Adrenal gland (tissue), 12 donors: ENCODE results near the gene PVALEF. TPM values are rescaled to one million over a fixed set of nuclear protein-coding genes. Genes with fewer than 3 reads are reported as not detected.

Source experiments
- DNase-seq, 7 donors: peaks; one replicate each; pipeline ENCODE4 v3.0.0-alpha.2; 2019 to 2020
- H3K27ac ChIP-seq, 5 donors: fragments of 200-600 bp; sonication (generic) in 4 of 5; 1 replicate in 3 of 5; 2 replicates in 2 of 5; pipeline versions ENCODE4 v1.5.1 to v1.8.0; 2016 to 2020; ENCODE audit warnings: mild to moderate bottlenecking in 1 of 5
- H3K27me3 ChIP-seq: fragments of 200-600 bp; 2 replicates; pipeline ENCODE4 v1.8.0; 2021
- H3K36me3 ChIP-seq, 2 donors: fragments of 200-600 bp; replicated peaks in 1 of 2; 1 replicate in 1 of 2; 2 replicates in 1 of 2; pipeline versions ENCODE4 v1.5.1 to v1.8.0; 2018 to 2022
- H3K4me1 ChIP-seq, 2 donors: fragments of 200-600 bp; replicated peaks in 1 of 2; 1 replicate in 1 of 2; 2 replicates in 1 of 2; pipeline versions ENCODE4 v1.5.1 to v1.8.0; 2018 to 2021
- H3K4me3 ChIP-seq, 4 donors: fragments of 200-600 bp; sonication (generic) in 3 of 4; one replicate each; pipeline ENCODE4 v1.5.1; 2016 to 2018
- H3K9me3 ChIP-seq, 3 donors: fragments of 200-600 bp; sonication (generic) in 1 of 3; replicated peaks in 1 of 3; 1 replicate in 2 of 3; 2 replicates in 1 of 3; pipeline versions ENCODE4 v1.5.1 to v1.8.0; 2016 to 2021
- POLR2A ChIP-seq, 2 donors: fragments of 450-650 bp; IDR thresholded peaks; one replicate each; pipeline ENCODE4 v1.6.1; 2017; ENCODE audit warnings: antibody characterized with exemption in 2 of 2, mild to moderate bottlenecking in 2 of 2, moderate library complexity in 1 of 2
- WGBS, 4 donors: extraction: QIAGEN DNeasy Blood & Tissue Kit in 2 of 4; methylation state at CpG; one replicate each; pipeline versions ENCODE4 v1.1.5 to v1.1.7; 2013 to 2017; 5-methylcytosine and 5-hydroxymethylcytosine counted together
- intact Hi-C, 2 donors: fragments of 100-400 bp; cut with DNase I; formaldehyde crosslinking; loops; one replicate each; pipeline versions ENCODE4 v1.14.1 to v1.15.0; 2022 to 2023
- polyA plus RNA-seq, 3 donors: library from polyadenylated mRNA; stranded (reverse); fragments of 200-250 nt in 2 of 3; fragments of 350-450 nt in 1 of 3; fragmentation: Illumina TruSeq in 1 of 3; extraction: RNeasy Lipid Tissue Mini Kit (QIAGEN cat#74804) in 1 of 3; gene quantifications; one replicate each; pipeline ENCODE4 v1.2.3, GENCODE V29; 2013 to 2014
- total RNA-seq, 9 donors: library from RNA; depleted of rRNA in 4 of 9; stranded (reverse); fragments of >200 nt in 4 of 9; fragments of 120-200 nt in 1 of 9; fragmentation: NEBNext Ultra II Directional in 1 of 9; extraction: Animal tissue kit (Norgen Biotek cat#: 25700) in 1 of 9; gene quantifications; one replicate each; pipeline versions ENCODE4 v1.1.0 to v1.2.4, GENCODE V29; 2013 to 2023
- TF ChIP-seq, protein P1 (sequence below), 6 experiments: fragments of 450-650 bp in 4 of 6; fragments of 200-600 bp in 2 of 6; sonication (generic) in 1 of 6; IDR thresholded peaks; 1 replicate in 5 of 6; 2 replicates in 1 of 6; pipeline versions ENCODE4 v1.5.1 to v1.8.0; 2016 to 2021; ENCODE audit warnings: antibody characterized with exemption in 6 of 6, mild to moderate bottlenecking in 2 of 6, moderate library complexity in 1 of 6
- donor health status: healthy with polysubstance abuse.
- donor health status: Bipolar disorder and iron deficiency.
- donor health status: DM: yes; HTN: yes; CAD: no.
- donor health status: DM: no; HTN: no; CAD: no.
- donor health status: DM: no; HTN: no; CAD: no.
- donor health status: DM: yes; HTN: yes; CAD: no.

PVALEF gene
- total and polyA plus RNA-seq, 12 donors, result not detected

DNA sequence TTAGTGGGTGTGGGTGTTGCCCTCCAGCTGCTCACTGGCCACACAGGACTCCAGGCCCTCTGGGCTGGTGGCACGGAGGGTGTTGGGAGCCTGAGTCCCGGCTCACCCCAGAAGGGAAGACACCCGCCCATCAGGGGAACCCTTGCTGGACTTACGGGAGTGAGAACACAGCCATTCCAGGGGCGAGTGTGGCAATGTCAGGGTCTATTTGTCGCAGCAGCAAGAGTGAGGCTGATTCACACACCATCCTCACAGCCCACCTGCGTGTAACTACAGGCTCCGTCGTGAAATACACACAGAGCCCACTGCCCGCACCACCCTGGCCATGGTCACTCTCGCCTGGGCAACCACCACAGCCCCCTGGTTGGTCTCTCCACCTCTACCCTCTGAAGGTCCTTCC lies 18.5 kb downstream of the PVALEF start:
- H3K36me3 ChIP-seq, result no peaks in the 10 kb centered on the region
- no peak for DNase-seq
- TF ChIP-seq, protein P1, sequence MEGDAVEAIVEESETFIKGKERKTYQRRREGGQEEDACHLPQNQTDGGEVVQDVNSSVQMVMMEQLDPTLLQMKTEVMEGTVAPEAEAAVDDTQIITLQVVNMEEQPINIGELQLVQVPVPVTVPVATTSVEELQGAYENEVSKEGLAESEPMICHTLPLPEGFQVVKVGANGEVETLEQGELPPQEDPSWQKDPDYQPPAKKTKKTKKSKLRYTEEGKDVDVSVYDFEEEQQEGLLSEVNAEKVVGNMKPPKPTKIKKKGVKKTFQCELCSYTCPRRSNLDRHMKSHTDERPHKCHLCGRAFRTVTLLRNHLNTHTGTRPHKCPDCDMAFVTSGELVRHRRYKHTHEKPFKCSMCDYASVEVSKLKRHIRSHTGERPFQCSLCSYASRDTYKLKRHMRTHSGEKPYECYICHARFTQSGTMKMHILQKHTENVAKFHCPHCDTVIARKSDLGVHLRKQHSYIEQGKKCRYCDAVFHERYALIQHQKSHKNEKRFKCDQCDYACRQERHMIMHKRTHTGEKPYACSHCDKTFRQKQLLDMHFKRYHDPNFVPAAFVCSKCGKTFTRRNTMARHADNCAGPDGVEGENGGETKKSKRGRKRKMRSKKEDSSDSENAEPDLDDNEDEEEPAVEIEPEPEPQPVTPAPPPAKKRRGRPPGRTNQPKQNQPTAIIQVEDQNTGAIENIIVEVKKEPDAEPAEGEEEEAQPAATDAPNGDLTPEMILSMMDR (IDR thresholded peaks at IDR 0.05), result no peak
- no peak for TF ChIP-seq POLR2A (IDR thresholded peaks at IDR 0.05)
- H3K27ac ChIP-seq, result no peak overlapping the region
- no peaks in the 10 kb centered on the region for H3K27me3 ChIP-seq
- intact Hi-C loops, result no loop called here
- WGBS, 4 donors, result 86 to 93% (median 92%) methylated on average over 1 to 11 of the region's 11 CpGs
- no peaks in the 10 kb centered on the region for H3K9me3 ChIP-seq
- no peaks in the 10 kb centered on the region for H3K4me1 ChIP-seq
- no peak overlapping the region for H3K4me3 ChIP-seq

- Histone ChIP-seq H3K9me3 (no peaks in the 10 kb centered on the region), H3K4me3 (no peak overlapping the region), H3K27me3 (no peaks in the 10 kb centered on the region), H3K4me1 (no peaks in the 10 kb centered on the region), H3K36me3 (no peaks in the 10 kb centered on the region), H3K27ac (no peak overlapping the region)
- no peak for TF ChIP-seq POLR2A (IDR thresholded peaks at IDR 0.05)
- TF ChIP-seq, protein P1 (IDR thresholded peaks at IDR 0.05), result no peak
- no peak for DNase-seq
- WGBS, 4 donors, result 30 to 53% (median 46%) methylated on average over 6 to 15 of the region's 15 CpGs
- intact Hi-C loops, result no loop called here
Observed at GRCh38 chr17:81184555-81184954, 19.2 kb downstream of the PVALEF start.

- no peaks in the 10 kb centered on the region for H3K27me3 ChIP-seq
- no peaks in the 10 kb centered on the region for H3K9me3 ChIP-seq
- intact Hi-C loops, result no loop called here
- WGBS, 4 donors, result 65 to 76% (median 75%) methylated on average over 4 to 7 of the region's 7 CpGs
- no peak overlapping the region for H3K27ac ChIP-seq
- no peak overlapping the region for H3K4me3 ChIP-seq
- H3K4me1 ChIP-seq, result no peaks in the 10 kb centered on the region
- no peak for TF ChIP-seq POLR2A (IDR thresholded peaks at IDR 0.05)
- TF ChIP-seq, protein P1 (IDR thresholded peaks at IDR 0.05), result no peak
- no peaks in the 10 kb centered on the region for H3K36me3 ChIP-seq
- DNase-seq, result no peak
Observed at GRCh38 chr17:81186203-81186602, 20.9 kb downstream of the PVALEF start.

DNA sequence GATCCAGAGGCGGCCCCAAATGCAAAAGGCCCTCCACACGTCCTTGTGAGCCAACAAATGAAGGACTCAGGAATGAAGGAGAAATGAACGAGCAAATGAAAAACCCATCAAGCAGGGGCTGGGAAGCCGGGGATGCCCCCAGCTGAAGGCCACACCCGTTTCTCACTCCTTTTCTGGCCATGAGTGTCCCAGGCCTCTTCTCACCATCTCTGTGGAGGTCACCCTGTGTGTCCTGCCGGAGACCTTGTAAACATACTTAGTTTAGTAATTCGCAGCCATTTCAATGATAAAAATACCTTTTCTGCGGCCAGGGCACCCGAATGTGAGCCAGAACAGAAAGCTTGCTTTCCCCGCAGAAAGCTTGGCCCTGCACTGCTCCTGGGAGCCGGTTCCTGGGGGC lies 21.8 kb downstream of the PVALEF start:
- intact Hi-C loops, result no loop called here
- Histone ChIP-seq H3K9me3 (no peaks in the 10 kb centered on the region), H3K36me3 (no peaks in the 10 kb centered on the region), H3K27me3 (no peaks in the 10 kb centered on the region), H3K4me3 (no peak overlapping the region), H3K4me1 (no peaks in the 10 kb centered on the region), H3K27ac (no peak overlapping the region)
- no peak for TF ChIP-seq POLR2A (IDR thresholded peaks at IDR 0.05)
- TF ChIP-seq, protein P1 (IDR thresholded peaks at IDR 0.05), result no peak
- no peak for DNase-seq
- WGBS, 4 donors, result 88 to 91% (median 89%) methylated on average over 9 to 11 of the region's 11 CpGs
